T1000 (cell line): ENCODE results near the gene KCNQ1.

Experiments used
- DNase-seq: peaks from one replicate; lab custom pipeline; 2025; ENCODE audit warnings: mixed read lengths; lab: John Stamatoyannopoulos, UW

KCNQ1 gene

DNA sequence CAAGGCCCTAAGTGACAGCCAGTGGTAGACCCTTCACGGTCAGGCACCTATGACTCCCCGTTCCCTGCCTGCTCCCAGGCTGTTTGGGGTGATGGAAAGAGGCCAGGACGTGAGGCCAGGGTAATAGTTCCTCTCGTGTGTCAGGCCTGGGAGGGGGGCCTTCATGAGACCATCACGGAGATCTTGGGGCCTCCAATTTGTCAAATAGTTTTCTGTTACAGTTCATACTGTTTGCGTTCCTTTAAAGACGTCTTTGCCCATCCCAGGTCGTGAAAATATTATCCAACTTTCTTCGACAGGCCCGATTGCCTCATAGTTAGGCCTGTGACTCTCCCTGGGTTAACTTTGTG, 317.2 kb downstream of the KCNQ1 start:
- DNase-seq, result no peak

DNA sequence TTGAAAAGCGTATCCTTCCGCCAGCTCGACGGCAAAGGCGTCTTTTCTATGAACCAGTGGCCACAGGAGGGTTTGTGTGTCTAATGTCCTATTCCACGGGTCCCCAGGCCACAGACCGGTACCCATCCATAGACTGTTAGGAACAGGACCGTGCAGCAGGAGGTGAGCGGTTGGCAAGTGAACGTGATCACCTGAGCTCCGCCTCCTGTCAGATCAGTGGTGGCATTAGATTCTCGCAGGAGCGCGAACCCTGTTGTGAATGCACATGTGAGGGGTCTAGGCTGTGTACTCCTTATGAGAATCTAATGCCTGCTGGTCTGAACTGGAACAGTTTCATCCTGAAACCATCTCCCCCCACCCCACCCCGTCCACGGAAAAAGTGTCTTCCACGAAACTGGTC, 317.6 kb downstream of the KCNQ1 start:
- DNase-seq, result no peak

DNA sequence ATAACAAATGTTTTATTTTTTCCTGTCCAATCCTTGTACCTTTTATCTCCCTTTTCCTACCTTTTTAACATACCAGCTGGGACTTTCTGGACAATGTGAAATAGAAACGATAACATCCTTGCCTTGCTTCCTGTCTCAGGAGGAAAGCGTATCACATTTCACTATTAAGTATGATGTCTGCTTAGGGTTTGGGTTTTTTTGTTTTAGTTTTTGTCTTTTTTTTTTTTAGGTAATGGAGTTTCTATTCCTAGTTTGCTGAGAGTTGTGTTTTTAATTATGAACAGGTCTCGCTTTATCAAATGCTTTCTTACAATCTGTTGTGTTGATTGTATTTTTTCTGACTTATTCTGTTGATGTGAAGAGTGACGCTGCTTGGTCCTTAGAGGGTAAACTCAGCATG, 319.2 kb downstream of the KCNQ1 start:
- DNase-seq, result no peak

DNA sequence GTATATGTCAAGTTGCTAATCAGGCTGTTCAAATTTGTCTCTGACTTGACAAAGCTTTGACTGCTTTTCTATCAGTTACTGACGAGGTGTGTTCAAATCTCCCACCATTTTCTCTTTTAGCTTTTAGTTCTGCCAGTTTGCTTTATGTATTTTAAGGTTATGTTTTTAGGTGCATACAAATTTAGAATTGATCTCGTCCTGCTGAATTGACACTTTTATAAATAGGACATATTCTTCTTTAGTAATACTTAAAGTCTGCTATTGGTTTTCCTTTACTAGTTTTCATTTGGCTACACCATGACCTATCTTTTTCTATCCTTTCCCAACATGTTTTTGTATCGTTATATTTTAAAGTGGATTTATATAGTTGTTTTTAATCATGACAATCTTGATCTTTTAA, 320.7 kb downstream of the KCNQ1 start:
- no peak for DNase-seq

DNA sequence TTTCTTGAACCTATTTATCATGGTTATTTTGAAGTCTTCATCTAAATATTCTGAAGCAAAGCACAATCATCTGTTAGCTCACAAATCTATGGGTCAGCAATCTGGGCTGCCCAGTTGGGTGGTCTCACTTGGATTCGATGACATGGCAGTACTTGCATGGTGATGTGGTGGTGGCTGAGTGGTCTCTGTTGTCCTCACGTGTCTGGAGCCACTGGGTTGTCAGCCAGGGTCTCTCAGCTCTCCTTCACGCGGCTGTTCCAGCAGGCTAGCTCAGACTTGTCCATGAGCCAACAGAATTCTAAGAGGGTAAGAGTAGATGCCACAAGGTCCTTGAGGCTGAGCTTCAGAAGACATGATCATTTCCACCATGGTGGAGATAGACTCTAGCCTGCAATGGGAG, 321.4 kb downstream of the KCNQ1 start:
- no peak for DNase-seq

DNA sequence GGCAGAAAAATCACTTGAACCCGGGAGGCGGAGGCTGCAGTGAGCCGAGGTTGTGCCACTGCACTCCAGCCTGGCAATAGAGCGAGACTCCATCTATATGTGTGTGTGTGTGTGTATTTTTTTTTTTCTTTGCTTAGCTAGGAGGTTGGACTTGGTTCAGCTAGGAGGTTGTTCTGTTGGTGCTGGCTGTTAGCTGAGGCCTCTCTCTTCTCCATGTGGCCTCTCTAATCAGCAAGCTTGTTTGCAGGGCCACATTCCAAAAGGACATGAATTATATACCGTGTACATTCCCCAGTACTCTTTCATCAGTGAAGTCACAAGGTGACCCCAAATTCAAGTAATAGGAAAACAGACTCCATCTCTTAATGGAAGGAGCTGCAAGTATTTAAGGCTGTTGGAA, 322.3 kb downstream of the KCNQ1 start:
- DNase-seq, result no peak

DNA sequence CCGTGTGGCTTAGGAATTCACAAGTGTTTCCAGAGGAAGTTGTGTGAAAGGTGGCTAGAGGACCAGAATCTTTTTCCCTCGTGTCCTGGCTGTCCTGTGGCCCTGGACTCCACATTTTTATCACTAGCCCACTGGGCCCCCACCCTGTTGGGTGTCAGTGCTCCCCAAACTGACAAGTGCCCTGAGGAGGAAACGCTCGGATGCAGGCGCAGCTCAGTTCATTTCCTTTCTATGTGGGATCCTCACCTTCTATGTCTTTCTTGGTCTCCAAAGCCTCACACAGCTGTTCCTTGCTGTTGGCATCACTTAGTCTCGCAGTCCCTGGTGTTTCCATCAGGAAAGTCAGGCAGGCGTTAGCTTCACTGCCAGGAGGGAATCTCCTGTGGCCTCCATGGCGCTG, 323.0 kb downstream of the KCNQ1 start:
- no peak for DNase-seq

DNA sequence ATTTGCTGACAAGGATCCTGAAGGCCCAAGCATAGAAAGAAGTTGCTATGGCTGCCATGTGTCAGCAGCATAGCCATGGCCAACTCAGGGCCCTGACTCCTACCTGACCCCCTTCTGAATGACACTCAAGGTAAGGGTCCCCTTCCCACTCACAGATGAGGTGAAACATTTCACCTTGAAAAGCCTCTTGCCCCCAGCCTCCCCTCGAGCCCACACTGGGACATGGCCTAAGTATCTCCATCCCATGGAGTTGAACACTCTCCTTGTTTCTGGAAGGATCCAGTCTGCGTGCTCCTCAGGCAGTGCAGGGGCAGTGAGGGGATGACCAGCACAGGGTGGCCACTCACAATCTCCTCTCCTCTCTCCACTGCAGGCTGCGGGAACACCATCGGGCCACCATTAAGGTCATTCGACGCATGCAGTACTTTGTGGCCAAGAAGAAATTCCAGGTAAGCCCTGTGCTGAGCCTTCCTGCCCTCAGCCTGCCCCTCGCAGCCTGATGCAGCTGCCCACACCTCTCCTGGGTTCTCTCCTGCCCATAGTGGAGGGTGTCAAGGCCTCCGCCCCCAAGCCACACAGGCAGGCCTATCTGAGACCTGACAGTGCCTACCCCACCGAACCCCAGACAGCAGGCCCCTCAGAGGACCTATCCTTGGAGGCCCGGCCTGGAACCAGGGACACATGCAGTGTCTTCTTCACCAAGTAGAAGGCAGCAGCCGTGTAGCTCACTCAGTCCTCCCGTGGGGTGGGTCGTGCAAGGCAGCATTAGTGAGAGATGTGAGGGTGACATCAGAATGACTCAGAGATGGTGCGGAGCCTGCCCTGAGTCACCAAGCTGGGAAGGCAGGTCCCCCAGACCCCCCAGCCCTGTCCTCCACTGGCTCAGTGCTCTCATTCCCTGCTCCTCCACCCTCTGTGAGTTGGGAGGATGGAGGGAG, 323.9 kb downstream of the KCNQ1 start:
- peak; percentile 64 for DNase-seq

DNA sequence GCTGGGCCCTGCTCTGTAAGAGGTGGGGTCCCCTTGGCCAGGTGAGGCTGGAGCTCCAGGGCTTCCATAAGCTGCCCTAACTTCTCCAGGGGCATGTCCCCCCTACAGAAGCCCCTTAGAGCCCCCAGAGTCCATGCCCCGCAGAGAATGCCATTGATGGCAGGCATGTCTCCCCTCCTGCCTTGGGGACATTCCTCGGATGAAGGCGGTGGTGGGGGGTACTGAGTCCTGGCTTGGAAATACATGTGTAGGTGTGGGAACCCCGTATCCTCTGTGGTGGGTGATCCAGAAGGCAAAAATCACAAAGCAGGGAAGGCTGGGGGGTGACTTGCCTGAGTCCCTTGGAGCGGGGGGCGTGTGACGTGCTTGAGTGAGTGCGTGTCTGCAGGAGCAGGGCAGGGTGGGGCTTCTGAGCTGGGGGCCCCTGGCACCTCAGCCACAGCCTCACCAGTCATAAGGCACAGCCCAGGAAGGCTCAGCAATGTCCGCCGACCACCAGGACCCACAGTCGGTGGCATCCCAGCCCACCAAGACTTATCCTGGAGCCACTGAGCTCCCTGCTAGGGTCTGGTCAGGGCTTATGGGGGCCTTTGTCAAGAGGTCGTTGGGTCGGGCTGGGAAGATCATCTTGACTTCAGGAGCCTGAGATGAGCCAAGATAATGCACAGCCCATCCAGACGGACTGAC, 324.7 kb downstream of the KCNQ1 start:
- DNase-seq, result no peak

DNA sequence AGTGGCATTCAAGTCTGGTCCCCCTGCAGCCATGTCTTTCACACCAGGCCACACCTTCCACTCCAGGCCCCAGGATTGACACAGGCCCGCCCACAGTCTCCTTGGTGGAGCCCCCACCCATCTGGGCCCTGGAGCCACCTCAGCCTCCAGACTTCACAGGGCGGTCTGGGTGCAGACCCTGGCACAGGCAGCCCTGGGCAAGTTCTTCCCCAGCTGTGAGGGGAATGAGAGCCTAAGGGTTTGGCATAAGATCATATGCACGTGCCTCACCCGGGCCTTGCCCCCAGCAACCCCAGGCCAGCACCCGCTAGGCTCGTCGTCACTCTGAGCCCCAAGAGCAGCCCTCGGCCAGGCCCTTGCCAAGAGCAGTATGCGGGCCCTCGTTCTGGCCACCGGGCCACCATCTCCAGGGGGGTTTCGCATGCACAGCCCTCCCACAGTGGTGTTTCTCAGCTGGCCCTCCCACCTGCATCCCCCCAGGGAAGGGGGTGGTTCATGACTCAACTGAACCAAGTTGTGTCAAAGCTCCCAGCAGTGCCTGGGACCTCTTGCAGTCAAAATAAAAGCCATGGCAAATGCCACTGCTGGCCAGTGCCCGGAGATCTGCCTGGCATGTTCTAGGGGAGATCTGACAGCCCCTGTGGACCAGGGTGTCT, 325.4 kb downstream of the KCNQ1 start:
- DNase-seq, result no peak

DNA sequence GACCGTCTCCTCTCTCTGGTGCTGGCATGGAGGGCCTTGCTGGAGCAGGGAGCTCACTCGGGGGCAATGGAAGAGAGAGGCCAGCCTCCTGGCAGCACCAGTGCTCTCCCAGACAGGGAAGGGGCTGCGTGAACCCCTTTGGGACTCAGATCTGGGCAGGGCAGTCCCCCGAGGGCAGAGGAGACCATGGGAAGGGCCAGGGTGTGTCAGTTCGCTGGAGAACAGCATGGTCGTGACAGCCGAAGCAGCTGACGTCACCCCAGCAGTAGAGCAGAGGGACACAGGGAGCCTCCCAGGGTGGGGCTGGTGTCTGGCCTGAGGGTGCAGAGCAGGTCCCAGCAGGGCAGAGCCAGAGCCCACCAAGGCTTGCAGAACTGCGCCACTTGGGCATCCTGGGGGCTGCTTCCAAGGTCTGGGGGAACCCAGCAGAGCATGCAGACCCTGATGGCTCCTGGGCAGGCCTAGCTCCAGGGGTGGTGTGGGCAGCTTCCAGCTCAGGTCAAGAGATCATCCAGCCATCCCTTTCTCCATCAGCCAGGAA, 326.0 kb downstream of the KCNQ1 start:
- no peak for DNase-seq

DNA sequence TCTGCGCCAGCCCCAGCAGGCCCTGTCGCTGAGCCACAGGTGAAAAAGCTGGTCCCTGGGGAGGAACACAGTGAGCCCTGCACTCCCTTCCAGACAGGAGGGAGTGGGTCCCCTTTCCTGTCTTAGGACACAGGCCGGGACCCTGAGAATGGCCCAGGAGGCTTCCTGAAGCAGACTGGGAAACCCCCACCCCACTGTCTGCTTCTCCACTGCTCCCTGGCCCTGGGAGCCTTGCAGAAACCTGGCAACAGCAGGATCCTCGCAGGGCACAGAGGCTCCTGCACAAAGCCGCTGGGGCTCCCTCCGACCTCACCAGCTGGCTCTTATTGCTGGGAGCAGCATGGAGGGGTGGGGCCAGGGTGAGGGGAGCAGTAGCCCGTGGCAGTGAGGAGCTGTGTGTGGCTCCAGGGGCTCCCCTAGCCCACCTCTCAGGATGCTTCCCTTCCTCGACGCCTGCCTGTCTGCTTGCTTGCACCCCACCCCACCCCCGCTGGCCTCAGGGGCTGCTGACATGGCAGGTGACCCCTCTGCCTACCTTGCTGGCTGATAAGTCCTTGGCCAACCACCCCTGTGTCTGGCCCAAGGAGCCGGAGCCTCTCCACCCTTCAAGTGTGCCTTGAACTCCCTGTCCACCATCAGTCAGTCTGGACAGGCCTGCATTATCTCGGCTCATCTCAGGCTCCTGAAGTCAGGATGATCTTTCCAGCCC, 327.1 kb downstream of the KCNQ1 start:
- no peak for DNase-seq

DNA sequence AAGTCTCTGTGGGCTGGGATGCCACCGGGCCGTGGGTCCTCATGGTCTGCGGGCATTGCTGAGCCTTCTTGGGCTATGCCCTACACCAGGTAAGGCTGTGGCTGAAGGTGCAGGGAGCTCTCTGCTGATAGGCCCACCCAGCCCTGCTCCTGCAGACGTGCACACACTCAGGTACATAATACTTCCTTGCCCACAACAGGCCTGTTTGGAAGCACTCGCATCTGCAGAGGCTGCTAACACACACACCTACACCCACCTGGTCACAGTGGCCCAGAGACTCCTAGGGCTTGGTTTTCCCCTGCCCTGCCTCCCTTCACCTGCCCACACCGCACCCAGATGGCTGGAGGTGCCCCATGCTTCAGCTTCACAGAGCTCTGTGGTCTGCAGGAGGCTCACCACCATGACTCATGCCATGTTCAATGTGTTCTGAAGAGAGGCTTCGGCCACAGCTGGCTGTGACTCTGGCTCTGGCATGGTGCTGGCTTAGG, 327.8 kb downstream of the KCNQ1 start:
- DNase-seq, result no peak

DNA sequence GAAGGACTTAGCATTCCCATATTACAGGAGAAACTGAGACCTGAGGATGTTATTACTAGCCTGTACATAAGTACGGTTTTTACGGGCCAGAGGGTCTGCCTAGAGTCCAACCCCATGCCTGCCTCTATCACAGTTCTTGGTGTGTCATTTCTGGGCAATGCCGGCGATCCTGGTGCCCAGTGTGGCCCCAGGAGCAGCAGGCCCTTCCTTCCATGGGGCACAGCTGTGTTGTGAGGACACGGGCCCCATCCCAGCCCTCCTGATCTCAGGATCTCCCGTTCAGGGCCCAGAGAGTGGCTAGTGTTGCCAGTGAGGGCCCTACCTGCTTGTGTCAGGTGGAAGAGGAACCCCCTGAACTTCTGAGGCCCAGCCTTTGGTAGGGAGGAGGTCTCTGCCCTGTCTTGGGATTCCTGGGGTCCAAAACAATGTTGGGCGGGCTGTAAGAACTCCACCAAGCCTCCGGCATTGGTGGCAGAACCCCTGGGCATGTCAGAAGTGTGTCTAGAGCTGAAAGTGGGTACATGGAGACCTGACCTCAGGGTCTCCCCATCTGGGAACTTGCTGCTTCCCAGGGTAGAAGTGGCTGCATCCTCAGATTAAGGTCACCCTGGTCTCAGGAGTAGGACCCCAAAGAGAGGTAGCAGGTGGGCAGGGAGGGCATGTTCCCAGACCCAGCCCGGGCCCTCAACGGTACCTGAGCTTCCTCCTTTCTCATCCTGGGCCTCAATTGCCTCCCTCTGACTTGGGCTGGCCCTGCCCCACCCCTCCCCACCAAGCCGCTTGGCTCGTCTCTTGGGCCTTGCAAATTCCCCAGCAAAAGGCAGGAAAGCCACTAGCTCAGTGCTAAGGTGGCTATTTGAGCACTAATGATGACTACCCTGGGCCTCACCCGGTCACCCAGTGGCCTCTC, 329.6 kb downstream of the KCNQ1 start:
- no peak for DNase-seq

DNA sequence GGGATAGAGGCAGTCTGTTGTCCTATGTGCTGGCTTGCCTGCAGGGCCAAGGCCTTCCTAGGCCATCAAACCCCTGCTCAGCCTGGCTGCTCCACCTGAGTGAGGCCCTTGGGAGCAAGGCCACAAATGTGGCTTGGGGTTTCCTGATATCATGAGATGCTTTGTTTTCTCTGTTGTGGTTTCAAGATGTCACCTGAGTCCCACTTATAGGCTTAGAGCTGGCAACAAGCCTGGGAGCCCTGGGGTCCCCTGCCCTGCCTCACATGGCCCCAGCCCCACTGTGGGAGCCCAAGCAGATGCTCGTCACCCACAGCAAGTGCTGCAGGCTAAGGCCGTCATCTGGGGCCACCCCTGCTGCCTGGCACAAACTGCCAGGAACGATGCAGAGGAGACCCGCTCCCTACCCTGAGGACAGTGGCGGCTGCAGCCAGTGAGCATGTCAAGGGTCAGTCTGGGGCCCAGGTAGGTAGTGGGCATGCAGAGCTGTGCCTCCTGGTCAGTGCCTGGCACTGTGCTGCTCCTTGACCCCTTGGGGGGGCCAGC, 330.3 kb downstream of the KCNQ1 start:
- DNase-seq, result no peak

DNA sequence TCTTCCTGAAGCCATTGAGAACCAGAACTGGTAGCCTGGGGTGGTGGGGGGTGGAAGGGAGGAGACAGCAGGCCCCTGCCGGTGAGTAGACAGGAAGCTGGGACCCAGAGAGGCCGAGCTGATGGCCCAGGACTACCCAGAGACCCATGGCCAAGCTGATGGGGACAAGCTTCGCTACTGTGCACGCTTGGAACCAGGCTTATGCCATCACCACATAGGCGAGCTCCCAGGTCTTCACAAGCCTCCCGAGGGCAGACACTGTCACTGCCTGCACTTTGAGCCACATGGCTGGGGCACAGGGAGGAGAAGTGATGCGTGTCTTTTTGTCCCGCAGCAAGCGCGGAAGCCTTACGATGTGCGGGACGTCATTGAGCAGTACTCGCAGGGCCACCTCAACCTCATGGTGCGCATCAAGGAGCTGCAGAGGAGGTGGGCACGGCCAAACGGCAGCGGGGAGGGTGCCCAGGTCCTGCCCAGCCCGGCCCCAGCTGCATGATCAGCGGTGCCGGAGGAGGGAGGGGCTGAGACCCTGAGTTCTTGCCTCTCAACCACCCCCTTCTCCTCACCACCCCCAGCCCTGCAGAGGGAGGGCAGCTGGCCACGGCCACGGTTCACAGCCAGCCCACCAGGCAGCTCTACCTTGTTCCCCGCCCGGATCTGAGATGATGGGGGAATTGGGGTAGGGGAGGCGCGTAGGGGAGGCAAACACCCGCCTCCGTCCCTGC, 331.0 kb downstream of the KCNQ1 start:
- no peak for DNase-seq

DNA sequence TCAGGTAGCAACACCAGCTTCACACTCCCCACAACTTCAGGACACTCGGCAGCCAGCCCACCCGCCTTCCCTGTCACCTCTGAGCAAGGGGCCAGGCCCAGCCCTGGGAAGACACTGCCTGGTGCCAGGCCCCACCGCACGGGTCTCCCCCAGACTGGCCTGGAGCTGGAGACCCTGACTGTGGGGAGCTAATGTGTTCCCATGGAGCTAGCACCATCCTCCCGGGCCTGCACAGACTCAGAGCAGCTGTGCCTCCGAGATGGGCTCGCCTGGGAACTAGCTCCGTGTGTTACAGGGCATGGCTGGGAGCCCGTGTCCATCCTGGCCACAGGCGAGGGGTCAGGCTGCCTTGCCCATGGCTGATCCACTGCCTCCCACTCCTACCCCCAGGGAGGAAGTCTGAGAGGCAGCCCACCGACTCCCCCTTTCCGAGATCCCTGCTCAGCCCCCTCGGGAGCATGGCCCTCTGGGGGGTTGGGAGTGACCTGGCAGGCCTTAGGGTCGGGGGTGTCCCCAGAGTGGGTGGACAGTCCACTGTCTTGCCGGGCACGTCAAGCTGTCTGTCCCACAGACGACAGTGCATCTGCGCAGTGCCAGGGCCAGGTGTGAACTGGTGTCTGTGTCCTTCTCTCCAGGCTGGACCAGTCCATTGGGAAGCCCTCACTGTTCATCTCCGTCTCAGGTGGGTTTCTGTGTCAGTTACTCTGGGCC, 331.7 kb downstream of the KCNQ1 start:
- no peak for DNase-seq

DNA sequence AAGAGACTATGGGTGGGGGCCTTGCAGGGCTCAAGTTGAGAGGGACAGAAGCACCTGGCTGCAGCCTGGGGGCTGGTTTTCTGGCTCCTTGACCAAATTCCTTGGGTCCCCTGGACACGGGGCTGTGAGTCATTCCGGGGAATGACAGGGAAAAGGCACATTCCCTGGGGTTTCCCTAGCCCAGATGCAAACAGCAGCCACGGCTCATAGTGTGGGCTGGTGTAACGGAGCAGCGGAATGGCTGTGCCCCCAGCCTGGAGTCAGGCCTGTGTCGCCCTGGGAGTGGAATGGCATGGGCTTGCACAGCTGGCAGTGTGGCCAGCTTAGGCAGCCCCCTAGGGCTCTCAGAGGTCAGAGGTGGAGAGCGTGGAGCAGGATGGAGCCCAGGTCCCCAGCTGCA, 332.6 kb downstream of the KCNQ1 start:
- DNase-seq, result no peak
